IPS-18c (cell line): Measurements from ENCODE around the gene SNX9.
A peak's percentile ranks its signal among the peaks of the same experiment; 100 is the strongest.
"Not testable (repeated sequence)": the region's sequence is repeated elsewhere in the genome, so short reads cannot be mapped to it uniquely, and the experiment has no call there.

ENCODE experiments used
- H3K4me3 ChIP-seq: 2 replicates; pipeline ENCODE4 v1.7.0; 2013; ENCODE audit warnings: low read depth, mild to moderate bottlenecking, low read length, moderate library complexity; ENCODE audit not compliant: insufficient read depth
- H3K9me3 ChIP-seq: one replicate; pipeline ENCODE4 v1.6.1; 2013; ENCODE audit warnings: mild to moderate bottlenecking, low read length, moderate library complexity; ENCODE audit not compliant: control insufficient read depth, insufficient read depth

SNX9 gene

GRCh38 chr6:157823001-157823527, at the start of gene SNX9:
Gene SNX9 (plus strand): TSS chr6:157823246. CDS start chr6:157823435, 189 bp downstream.
- Histone ChIP-seq H3K4me3 (peak within 1 kb of the TSS; percentile 87), H3K9me3 (no peaks in the 10 kb centered on the region)

- Histone ChIP-seq H3K4me3 (no peak overlapping the region), H3K9me3 (no peaks in the 10 kb centered on the region)
Observed at GRCh38 chr6:157773248-157773773, 49.7 kb upstream of the SNX9 start.

GRCh38 chr6:157774153-157775135, 48.6 kb upstream of the SNX9 start:
- Histone ChIP-seq H3K4me3 (no peak overlapping the region), H3K9me3 (no peaks in the 10 kb centered on the region)

GRCh38 chr6:157775376-157775775, 47.7 kb upstream of the SNX9 start:
- H3K4me3 ChIP-seq = no peak overlapping the region
- no peaks in the 10 kb centered on the region for H3K9me3 ChIP-seq

- no peaks in the 10 kb centered on the region for H3K9me3 ChIP-seq
- no peak overlapping the region for H3K4me3 ChIP-seq
Observed at GRCh38 chr6:157777344-157777743, 45.7 kb upstream of the SNX9 start.

GRCh38 chr6:157778719-157779118, 44.3 kb upstream of the SNX9 start:
- Histone ChIP-seq H3K4me3 (no peak overlapping the region), H3K9me3 (no peaks in the 10 kb centered on the region)

GRCh38 chr6:157779705-157780604, 43.1 kb upstream of the SNX9 start:
- Histone ChIP-seq H3K4me3 (no peak overlapping the region), H3K9me3 (no peaks in the 10 kb centered on the region)

- no peaks in the 10 kb centered on the region for H3K9me3 ChIP-seq
- H3K4me3 ChIP-seq = no peak overlapping the region
Observed at GRCh38 chr6:157785636-157786035, 37.4 kb upstream of the SNX9 start.

GRCh38 chr6:157786221-157786620, 36.8 kb upstream of the SNX9 start:
- no peak overlapping the region for H3K4me3 ChIP-seq
- no peaks in the 10 kb centered on the region for H3K9me3 ChIP-seq

- no peak overlapping the region for H3K4me3 ChIP-seq
- no peaks in the 10 kb centered on the region for H3K9me3 ChIP-seq
Observed at GRCh38 chr6:157787080-157787479, 36.0 kb upstream of the SNX9 start.

GRCh38 chr6:157788180-157788579, 34.9 kb upstream of the SNX9 start:
- no peak overlapping the region for H3K4me3 ChIP-seq
- H3K9me3 ChIP-seq = no peaks in the 10 kb centered on the region

GRCh38 chr6:157789297-157789696, 33.7 kb upstream of the SNX9 start:
- no peaks in the 10 kb centered on the region for H3K9me3 ChIP-seq
- H3K4me3 ChIP-seq = no peak overlapping the region

- H3K4me3 ChIP-seq = no peak overlapping the region
- H3K9me3 ChIP-seq = no peaks in the 10 kb centered on the region
Observed at GRCh38 chr6:157789861-157790260, 33.2 kb upstream of the SNX9 start.

GRCh38 chr6:157790548-157791160, 32.4 kb upstream of the SNX9 start:
- Histone ChIP-seq H3K9me3 (no peaks in the 10 kb centered on the region), H3K4me3 (no peak overlapping the region)

- Histone ChIP-seq H3K4me3 (no peak overlapping the region), H3K9me3 (no peaks in the 10 kb centered on the region)
Observed at GRCh38 chr6:157791450-157791849, 31.6 kb upstream of the SNX9 start.

GRCh38 chr6:157792671-157793070, 30.4 kb upstream of the SNX9 start:
- no peaks in the 10 kb centered on the region for H3K9me3 ChIP-seq
- H3K4me3 ChIP-seq = no peak overlapping the region

- H3K4me3 ChIP-seq, H3K9me3 ChIP-seq: not testable (repeated sequence)
Observed at GRCh38 chr6:157794012-157794411, 29.0 kb upstream of the SNX9 start.
